Tibial artery (tissue), 4 donors: ENCODE results near the gene ORC4.

Source experiments
- DNase-seq, 2 donors: peaks; one replicate each; pipeline ENCODE4 v3.0.0-alpha.2; 2019
- H3K27ac ChIP-seq, 2 donors: fragments of 200-600 bp; sonication (generic) in 1 of 2; 1 replicate in 1 of 2; 2 replicates in 1 of 2; pipeline ENCODE4 v1.5.1; 2018 to 2019; ENCODE audit warnings: mild to moderate bottlenecking in 1 of 2
- H3K27me3 ChIP-seq, 2 donors: fragments of 200-600 bp; sonication (generic) in 1 of 2; one replicate each; pipeline versions ENCODE4 v1.5.1 to v1.6.0; 2016 to 2019
- H3K36me3 ChIP-seq, 3 donors: fragments of 200-600 bp; sonication (generic) in 2 of 3; one replicate each; pipeline ENCODE4 v1.5.1; 2016 to 2019; ENCODE audit warnings: mild to moderate bottlenecking in 2 of 3
- H3K4me1 ChIP-seq, 4 donors: fragments of 200-600 bp; sonication (generic) in 2 of 4; 1 replicate in 3 of 4; 2 replicates in 1 of 4; pipeline ENCODE4 v1.5.1; 2016 to 2019
- H3K4me3 ChIP-seq, 2 donors: fragments of 200-600 bp; sonication (generic) in 1 of 2; 1 replicate in 1 of 2; 2 replicates in 1 of 2; pipeline ENCODE4 v1.5.1; 2018 to 2019; ENCODE audit warnings: mild to moderate bottlenecking in 2 of 2
- H3K9me3 ChIP-seq, 3 donors: fragments of 200-600 bp; sonication (generic) in 1 of 3; one replicate each; pipeline ENCODE4 v1.5.1; 2016 to 2019
- intact Hi-C: fragments of 100-400 bp; cut with DNase I; formaldehyde crosslinking; loops from one replicate; pipeline ENCODE4 v1.15.0; 2023; ENCODE audit warnings: low total_unique reads
- TF ChIP-seq, protein P1 (sequence below), 2 experiments: fragments of 200-600 bp in 1 of 2; fragments of 450-650 bp in 1 of 2; IDR thresholded peaks; one replicate each; pipeline ENCODE4 v1.5.1; 2017 to 2019; ENCODE audit warnings: antibody characterized with exemption in 2 of 2, mild to moderate bottlenecking in 1 of 2, moderate library complexity in 1 of 2

ORC4 gene

GRCh38 chr2:148020111-148021058 lies at the start of gene ORC4:
ORC4 (minus strand) TSS chr2:148020737; CDS start chr2:147975958, 44,779 bp downstream.
- Histone ChIP-seq H3K36me3 (no peaks in the 10 kb centered on the region), H3K4me1 (peaks cover 0 to 43% (median 17%) of the 10 kb centered on the region in 4 donors), H3K4me3 (peak within 1 kb of the TSS; percentile 68 to 81), H3K27ac (peak within 1 kb of the TSS; percentile 92 to 96), H3K27me3 (no peaks in the 10 kb centered on the region), H3K9me3 (no peaks in the 10 kb centered on the region)
- TF ChIP-seq, protein P1, sequence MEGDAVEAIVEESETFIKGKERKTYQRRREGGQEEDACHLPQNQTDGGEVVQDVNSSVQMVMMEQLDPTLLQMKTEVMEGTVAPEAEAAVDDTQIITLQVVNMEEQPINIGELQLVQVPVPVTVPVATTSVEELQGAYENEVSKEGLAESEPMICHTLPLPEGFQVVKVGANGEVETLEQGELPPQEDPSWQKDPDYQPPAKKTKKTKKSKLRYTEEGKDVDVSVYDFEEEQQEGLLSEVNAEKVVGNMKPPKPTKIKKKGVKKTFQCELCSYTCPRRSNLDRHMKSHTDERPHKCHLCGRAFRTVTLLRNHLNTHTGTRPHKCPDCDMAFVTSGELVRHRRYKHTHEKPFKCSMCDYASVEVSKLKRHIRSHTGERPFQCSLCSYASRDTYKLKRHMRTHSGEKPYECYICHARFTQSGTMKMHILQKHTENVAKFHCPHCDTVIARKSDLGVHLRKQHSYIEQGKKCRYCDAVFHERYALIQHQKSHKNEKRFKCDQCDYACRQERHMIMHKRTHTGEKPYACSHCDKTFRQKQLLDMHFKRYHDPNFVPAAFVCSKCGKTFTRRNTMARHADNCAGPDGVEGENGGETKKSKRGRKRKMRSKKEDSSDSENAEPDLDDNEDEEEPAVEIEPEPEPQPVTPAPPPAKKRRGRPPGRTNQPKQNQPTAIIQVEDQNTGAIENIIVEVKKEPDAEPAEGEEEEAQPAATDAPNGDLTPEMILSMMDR (IDR thresholded peaks at IDR 0.05) = peak in 1 of 2 experiments; percentile 24
- DNase-seq = peak; percentile 98 to 100
- intact Hi-C loops = loop anchor here (5.0 kb wide), 1 partner anchor 178 kb away; no protein-coding TSS in a partner anchor

DNA sequence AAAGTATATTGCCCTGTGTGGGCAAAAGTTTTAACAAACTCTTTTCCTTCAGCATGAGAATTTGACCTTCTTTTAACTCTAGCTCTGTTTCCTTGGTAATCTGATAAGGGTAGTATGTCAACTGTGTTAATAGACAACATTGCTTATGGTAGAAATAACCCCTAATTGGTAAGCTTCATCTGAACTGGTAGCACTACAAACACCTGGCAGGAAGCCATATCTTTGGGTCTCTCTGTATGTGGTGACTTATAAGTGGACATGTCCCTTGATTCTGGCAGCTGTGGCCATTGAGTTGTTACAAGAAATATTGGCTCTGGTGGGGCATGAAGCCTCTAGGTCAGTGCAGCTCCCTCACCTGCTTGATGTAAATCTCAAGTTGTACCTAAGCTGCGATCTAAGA lies 47.3 kb upstream of the ORC4 start:
- Histone ChIP-seq H3K27me3 (no peaks in the 10 kb centered on the region), H3K36me3 (no peaks in the 10 kb centered on the region), H3K9me3 (no peaks in the 10 kb centered on the region), H3K4me3 (no peak overlapping the region), H3K27ac (no peak overlapping the region), H3K4me1 (no peaks in the 10 kb centered on the region)
- TF ChIP-seq, protein P1 (IDR thresholded peaks at IDR 0.05) = no peak
- no peak for DNase-seq
- intact Hi-C loops = no loop called here

- Histone ChIP-seq H3K9me3 (no peaks in the 10 kb centered on the region), H3K36me3 (no peaks in the 10 kb centered on the region), H3K4me3 (no peak overlapping the region), H3K4me1 (no peaks in the 10 kb centered on the region), H3K27me3 (no peaks in the 10 kb centered on the region), H3K27ac (no peak overlapping the region)
- intact Hi-C loops = no loop called here
- TF ChIP-seq, protein P1 (IDR thresholded peaks at IDR 0.05) = no peak
- no peak for DNase-seq
Measured at GRCh38 chr2:148065936-148066335, 45.4 kb upstream of the ORC4 start.

DNA sequence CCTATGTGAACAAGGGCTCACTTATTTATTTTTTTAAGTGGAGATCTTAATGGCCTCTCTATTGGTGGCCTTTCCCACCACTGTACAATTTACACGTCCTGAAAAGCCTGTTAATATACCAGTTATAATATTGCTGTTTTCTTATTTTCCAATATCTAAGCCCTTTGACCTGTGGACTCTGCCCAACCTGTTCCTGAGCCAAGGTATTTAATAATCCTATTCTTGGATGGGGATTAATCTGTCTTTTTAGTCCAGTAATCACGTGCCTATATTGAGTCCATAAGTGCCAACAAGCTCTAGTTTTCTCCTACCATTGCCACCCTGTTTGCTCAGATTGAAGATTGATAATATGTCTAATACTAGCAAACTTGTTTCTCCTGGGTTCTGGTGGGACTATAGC lies 43.1 kb upstream of the ORC4 start:
- DNase-seq = no peak
- Histone ChIP-seq H3K27ac (no peak overlapping the region), H3K27me3 (no peaks in the 10 kb centered on the region), H3K4me3 (no peak overlapping the region), H3K36me3 (no peaks in the 10 kb centered on the region), H3K9me3 (no peaks in the 10 kb centered on the region), H3K4me1 (peaks cover 0 to 2% (median 0%) of the 10 kb centered on the region in 4 donors)
- intact Hi-C loops = no loop called here
- TF ChIP-seq, protein P1 (IDR thresholded peaks at IDR 0.05) = no peak

GRCh38 chr2:148058641-148059040 lies 38.1 kb upstream of the ORC4 start:
- H3K4me3 ChIP-seq = no peak overlapping the region
- DNase-seq = no peak
- peaks cover 6 to 8% (median 6%) of the 10 kb centered on the region in 3 donors for H3K36me3 ChIP-seq
- H3K4me1 ChIP-seq = peaks cover 0 to 10% (median 0%) of the 10 kb centered on the region in 4 donors
- no peaks in the 10 kb centered on the region for H3K9me3 ChIP-seq
- no peaks in the 10 kb centered on the region for H3K27me3 ChIP-seq
- H3K27ac ChIP-seq = no peak overlapping the region
- intact Hi-C loops = no loop called here
- TF ChIP-seq, protein P1 (IDR thresholded peaks at IDR 0.05) = no peak
